ENCODE data around the gene CCL28.
"Not testable (repeated sequence)": the region's sequence is repeated elsewhere in the genome, so short reads cannot be mapped to it uniquely, and the experiment has no call there.

CCL28 gene

GRCh38 chr5:43421450-43422133 is 9.4 kb upstream of the CCL28 start:
- Histone ChIP-seq H3K4me3 (ENCODE audit: low read length) (no peak overlapping the region), H3K27me3 (ENCODE audit: insufficient read depth, low read length) (no peaks in the 10 kb centered on the region), H2AFZ (ENCODE audit: low read depth, low read length) (no peak overlapping the region), H3K4me1 (ENCODE audit: insufficient read depth, low read length) (no peaks in the 10 kb centered on the region), H3K9me3 (ENCODE audit: low read length) (peaks cover under 1% of the 10 kb centered on the region), H3K36me3 (ENCODE audit: insufficient read depth, low read length) (no peaks in the 10 kb centered on the region)

GRCh38 chr5:43420241-43420640 is 8.1 kb upstream of the CCL28 start:
- no peaks in the 10 kb centered on the region for H3K27me3 ChIP-seq (ENCODE audit: insufficient read depth, low read length)
- H2AFZ ChIP-seq (ENCODE audit: low read depth, low read length): no peak overlapping the region
- no peaks in the 10 kb centered on the region for H3K4me1 ChIP-seq (ENCODE audit: insufficient read depth, low read length)
- no peaks in the 10 kb centered on the region for H3K36me3 ChIP-seq (ENCODE audit: insufficient read depth, low read length)
- H3K4me3 ChIP-seq (ENCODE audit: low read length): no peak overlapping the region
- H3K9me3 ChIP-seq (ENCODE audit: low read length): no peaks in the 10 kb centered on the region

GRCh38 chr5:43418561-43418960 is 6.4 kb upstream of the CCL28 start:
- Histone ChIP-seq H2AFZ (ENCODE audit: low read depth, low read length) (no peak overlapping the region), H3K36me3 (ENCODE audit: insufficient read depth, low read length) (no peaks in the 10 kb centered on the region), H3K4me3 (ENCODE audit: low read length) (no peak overlapping the region), H3K9me3 (ENCODE audit: low read length) (no peaks in the 10 kb centered on the region), H3K27me3 (ENCODE audit: insufficient read depth, low read length) (no peaks in the 10 kb centered on the region), H3K4me1 (ENCODE audit: insufficient read depth, low read length) (no peaks in the 10 kb centered on the region)

GRCh38 chr5:43416803-43417394 is 4.7 kb upstream of the CCL28 start:
- no peaks in the 10 kb centered on the region for H3K27me3 ChIP-seq (ENCODE audit: insufficient read depth, low read length)
- H3K4me1 ChIP-seq (ENCODE audit: insufficient read depth, low read length): no peaks in the 10 kb centered on the region
- no peak overlapping the region for H2AFZ ChIP-seq (ENCODE audit: low read depth, low read length)
- no peaks in the 10 kb centered on the region for H3K9me3 ChIP-seq (ENCODE audit: low read length)
- no peaks in the 10 kb centered on the region for H3K36me3 ChIP-seq (ENCODE audit: insufficient read depth, low read length)
- no peak overlapping the region for H3K4me3 ChIP-seq (ENCODE audit: low read length)

- H3K9me3 ChIP-seq (ENCODE audit: low read length): no peaks in the 10 kb centered on the region
- H2AFZ ChIP-seq (ENCODE audit: low read depth, low read length): no peak overlapping the region
- no peaks in the 10 kb centered on the region for H3K4me1 ChIP-seq (ENCODE audit: insufficient read depth, low read length)
- H3K27me3 ChIP-seq (ENCODE audit: insufficient read depth, low read length): no peaks in the 10 kb centered on the region
- no peak overlapping the region for H3K4me3 ChIP-seq (ENCODE audit: low read length)
- H3K36me3 ChIP-seq (ENCODE audit: insufficient read depth, low read length): no peaks in the 10 kb centered on the region
Observed at GRCh38 chr5:43415935-43416802, 4.0 kb upstream of the CCL28 start.

- no peaks in the 10 kb centered on the region for H3K27me3 ChIP-seq (ENCODE audit: insufficient read depth, low read length)
- no peak overlapping the region for H3K4me3 ChIP-seq (ENCODE audit: low read length)
- no peaks in the 10 kb centered on the region for H3K9me3 ChIP-seq (ENCODE audit: low read length)
- H3K4me1 ChIP-seq (ENCODE audit: insufficient read depth, low read length): no peaks in the 10 kb centered on the region
- no peak overlapping the region for H2AFZ ChIP-seq (ENCODE audit: low read depth, low read length)
- H3K36me3 ChIP-seq (ENCODE audit: insufficient read depth, low read length): no peaks in the 10 kb centered on the region
Observed at GRCh38 chr5:43413966-43414365, 1.8 kb upstream of the CCL28 start.

GRCh38 chr5:43412644-43413043 is 453 bp upstream of the CCL28 start:
- Histone ChIP-seq H3K4me1 (ENCODE audit: insufficient read depth, low read length) (no peaks in the 10 kb centered on the region), H2AFZ (ENCODE audit: low read depth, low read length) (no peak overlapping the region), H3K9me3 (ENCODE audit: low read length) (no peaks in the 10 kb centered on the region), H3K36me3 (ENCODE audit: insufficient read depth, low read length) (no peaks in the 10 kb centered on the region), H3K4me3 (ENCODE audit: low read length) (no peak overlapping the region), H3K27me3 (ENCODE audit: insufficient read depth, low read length) (no peaks in the 10 kb centered on the region)

- Histone ChIP-seq H3K27me3 (ENCODE audit: insufficient read depth, low read length) (no peaks in the 10 kb centered on the region), H3K36me3 (ENCODE audit: insufficient read depth, low read length) (no peaks in the 10 kb centered on the region), H3K4me3 (ENCODE audit: low read length) (no peak overlapping the region), H3K9me3 (ENCODE audit: low read length) (no peaks in the 10 kb centered on the region), H3K4me1 (ENCODE audit: insufficient read depth, low read length) (no peaks in the 10 kb centered on the region), H2AFZ (ENCODE audit: low read depth, low read length) (no peak overlapping the region)
Observed at GRCh38 chr5:43411495-43411894, 696 bp downstream of the CCL28 start.

- Histone ChIP-seq H2AFZ (ENCODE audit: low read depth, low read length) (no peak overlapping the region), H3K4me1 (ENCODE audit: insufficient read depth, low read length) (no peaks in the 10 kb centered on the region), H3K36me3 (ENCODE audit: insufficient read depth, low read length) (no peaks in the 10 kb centered on the region), H3K9me3 (ENCODE audit: low read length) (no peaks in the 10 kb centered on the region), H3K27me3 (ENCODE audit: insufficient read depth, low read length) (no peaks in the 10 kb centered on the region), H3K4me3 (ENCODE audit: low read length) (no peak overlapping the region)
Observed at GRCh38 chr5:43410414-43410813, 1.8 kb downstream of the CCL28 start.

GRCh38 chr5:43409809-43410271 is 2.4 kb downstream of the CCL28 start:
- Histone ChIP-seq H3K9me3 (ENCODE audit: low read length) (no peaks in the 10 kb centered on the region), H3K4me1 (ENCODE audit: insufficient read depth, low read length) (no peaks in the 10 kb centered on the region), H2AFZ (ENCODE audit: low read depth, low read length) (no peak overlapping the region), H3K36me3 (ENCODE audit: insufficient read depth, low read length) (no peaks in the 10 kb centered on the region), H3K4me3 (ENCODE audit: low read length) (no peak overlapping the region), H3K27me3 (ENCODE audit: insufficient read depth, low read length) (no peaks in the 10 kb centered on the region)

- not testable (repeated sequence) for H2AFZ ChIP-seq (ENCODE audit: low read depth, low read length); H3K4me1 ChIP-seq (ENCODE audit: insufficient read depth, low read length); H3K36me3 ChIP-seq (ENCODE audit: insufficient read depth, low read length); H3K4me3 ChIP-seq (ENCODE audit: low read length); H3K27me3 ChIP-seq (ENCODE audit: insufficient read depth, low read length); H3K9me3 ChIP-seq (ENCODE audit: low read length)
Observed at GRCh38 chr5:43402524-43403066, 9.6 kb downstream of the CCL28 start.

- no peak overlapping the region for H2AFZ ChIP-seq (ENCODE audit: low read depth, low read length)
- H3K4me3 ChIP-seq (ENCODE audit: low read length): no peak overlapping the region
Observed at GRCh38 chr5:43401827-43402226, 10.4 kb downstream of the CCL28 start.

GRCh38 chr5:43400082-43400481 is 12.1 kb downstream of the CCL28 start:
- Histone ChIP-seq H3K36me3 (ENCODE audit: insufficient read depth, low read length) (no peaks in the 10 kb centered on the region), H3K4me1 (ENCODE audit: insufficient read depth, low read length) (no peaks in the 10 kb centered on the region), H3K4me3 (ENCODE audit: low read length) (no peak overlapping the region), H2AFZ (ENCODE audit: low read depth, low read length) (no peak overlapping the region), H3K9me3 (ENCODE audit: low read length) (peaks cover 8% of the 10 kb centered on the region), H3K27me3 (ENCODE audit: insufficient read depth, low read length) (peaks cover 8% of the 10 kb centered on the region)

More at GRCh38 chr5:43401827-43402226, 10.4 kb downstream of the CCL28 start:
- peaks cover 5% of the 10 kb centered on the region for H3K9me3 ChIP-seq (ENCODE audit: low read length)
- H3K4me1 ChIP-seq (ENCODE audit: insufficient read depth, low read length): no peaks in the 10 kb centered on the region
- H3K27me3 ChIP-seq (ENCODE audit: insufficient read depth, low read length): peaks cover 3% of the 10 kb centered on the region
- H3K36me3 ChIP-seq (ENCODE audit: insufficient read depth, low read length): no peaks in the 10 kb centered on the region

All from neuron (in vitro differentiated cells).